Mesenchymal stem cell (in vitro differentiated cells and primary cell): ENCODE data around the gene HIPK2.
A peak's percentile ranks its signal among the peaks of the same experiment; 100 is the strongest.

Experiments used
- DNase-seq: peaks from one replicate; pipeline ENCODE4 v3.0.0-alpha.2; 2013
- H2AFZ ChIP-seq: one replicate; pipeline ENCODE4 v1.6.1; 2013; ENCODE audit warnings: low read depth, mild to moderate bottlenecking, control low read depth, inconsistent platforms, low read length, moderate library complexity
- H2AK5ac ChIP-seq: 2 replicates; pipeline ENCODE4 v1.6.1; 2013; ENCODE audit warnings: low read length, moderate library complexity, mild to moderate bottlenecking, inconsistent platforms; ENCODE audit not compliant: severe bottlenecking
- H2BK120ac ChIP-seq: one replicate; pipeline ENCODE4 v1.6.1; 2013; ENCODE audit warnings: low read depth, mild to moderate bottlenecking, inconsistent platforms, low read length, moderate library complexity
- H2BK12ac ChIP-seq, 2 experiments: one replicate each; pipeline ENCODE4 v1.6.1; 2013; ENCODE audit warnings: inconsistent platforms in 2 of 2, low read length in 2 of 2, mild to moderate bottlenecking in 2 of 2, moderate library complexity in 2 of 2, control low read depth in 1 of 2
- H2BK15ac ChIP-seq: one replicate; pipeline ENCODE4 v1.6.1; 2013; ENCODE audit warnings: mild to moderate bottlenecking, low read depth, inconsistent platforms; ENCODE audit not compliant: poor library complexity, severe bottlenecking
- H2BK5ac ChIP-seq: 2 replicates; pipeline ENCODE4 v1.6.1; 2013; ENCODE audit warnings: low read depth, mild to moderate bottlenecking, low read length, control low read depth, inconsistent platforms; ENCODE audit not compliant: poor library complexity, severe bottlenecking
- H3K14ac ChIP-seq, 2 experiments: one replicate each; pipeline ENCODE4 v1.6.1; 2013; ENCODE audit warnings: inconsistent platforms in 2 of 2, low read length in 2 of 2, control low read depth in 1 of 2, mild to moderate bottlenecking in 1 of 2, moderate library complexity in 1 of 2
- H3K18ac ChIP-seq, 2 experiments: one replicate each; pipeline ENCODE4 v1.6.1; 2013; ENCODE audit warnings: inconsistent platforms in 2 of 2, low read length in 2 of 2, control low read depth in 1 of 2, low read depth in 1 of 2, mild to moderate bottlenecking in 1 of 2
- H3K23ac ChIP-seq, 2 experiments: one replicate each; pipeline ENCODE4 v1.6.1; 2013; ENCODE audit warnings: inconsistent platforms in 2 of 2, low read length in 2 of 2, mild to moderate bottlenecking in 2 of 2, moderate library complexity in 2 of 2, control low read depth in 1 of 2
- H3K27ac ChIP-seq: 2 replicates; pipeline ENCODE4 v1.5.1; 2013; ENCODE audit warnings: mild to moderate bottlenecking, moderate library complexity, low read length, control low read depth, inconsistent platforms; ENCODE audit not compliant: poor library complexity, severe bottlenecking
- H3K27me3 ChIP-seq, 2 experiments: 2 replicates each; pipeline versions ENCODE4 v1.6.1 to v1.7.0; 2013; ENCODE audit warnings: low read length in 2 of 2, mild to moderate bottlenecking in 2 of 2, moderate library complexity in 2 of 2, control low read depth in 1 of 2, inconsistent platforms in 1 of 2; ENCODE audit not compliant: control insufficient read depth in 1 of 2, insufficient read depth in 1 of 2
- H3K36me3 ChIP-seq, 2 experiments: 2 replicates each; pipeline versions ENCODE4 v1.6.1 to v1.7.0; 2013; ENCODE audit warnings: low read length in 2 of 2, control low read depth in 1 of 2, inconsistent platforms in 1 of 2, low read depth in 1 of 2, mild to moderate bottlenecking in 1 of 2; ENCODE audit not compliant: insufficient read depth in 2 of 2, control insufficient read depth in 1 of 2
- H3K4ac ChIP-seq, 2 experiments: one replicate each; pipeline ENCODE4 v1.6.1; 2013; ENCODE audit warnings: inconsistent platforms in 2 of 2, low read length in 2 of 2, mild to moderate bottlenecking in 2 of 2, moderate library complexity in 2 of 2, control low read depth in 1 of 2, low read depth in 1 of 2
- H3K4me1 ChIP-seq: 2 replicates; pipeline ENCODE4 v1.6.1; 2013; ENCODE audit warnings: low read depth, low read length, control low read depth; ENCODE audit not compliant: control insufficient read depth, insufficient read depth
- H3K4me2 ChIP-seq: 2 replicates; pipeline ENCODE4 v1.6.1; 2013; ENCODE audit warnings: low read length, mild to moderate bottlenecking, inconsistent platforms; ENCODE audit not compliant: poor library complexity, severe bottlenecking
- H3K4me3 ChIP-seq, 2 experiments: 2 replicates each; pipeline versions ENCODE4 v1.5.1 to v1.7.0; 2013; ENCODE audit warnings: low read length in 2 of 2, mild to moderate bottlenecking in 2 of 2, control low read depth in 1 of 2, low read depth in 1 of 2; ENCODE audit not compliant: insufficient read depth in 1 of 2
- H3K79me1 ChIP-seq: replicated peaks from 2 replicates; pipeline ENCODE4 v1.6.1; 2013; ENCODE audit warnings: mild to moderate bottlenecking, control low read depth, low read length, inconsistent platforms; ENCODE audit not compliant: poor library complexity, severe bottlenecking
- H3K9ac ChIP-seq: 2 replicates; pipeline ENCODE4 v1.7.0; 2013; ENCODE audit warnings: mild to moderate bottlenecking, low read length, moderate library complexity
- H3K9me3 ChIP-seq: 2 replicates; pipeline ENCODE4 v1.7.0; 2013; ENCODE audit warnings: mild to moderate bottlenecking, low read length; ENCODE audit not compliant: control insufficient read depth
- H4K8ac ChIP-seq: one replicate; pipeline ENCODE4 v1.6.1; 2013; ENCODE audit warnings: inconsistent platforms, mild to moderate bottlenecking, low read length, moderate library complexity
- H4K91ac ChIP-seq: one replicate; pipeline ENCODE4 v1.6.1; 2013; ENCODE audit warnings: mild to moderate bottlenecking, low read length, inconsistent platforms
- WGBS: methylation state at CpG from one replicate; pipeline ENCODE4 v1.1.7; 2013; ENCODE audit warnings: mixed read lengths; 5-methylcytosine and 5-hydroxymethylcytosine counted together

Gene HIPK2

DNA sequence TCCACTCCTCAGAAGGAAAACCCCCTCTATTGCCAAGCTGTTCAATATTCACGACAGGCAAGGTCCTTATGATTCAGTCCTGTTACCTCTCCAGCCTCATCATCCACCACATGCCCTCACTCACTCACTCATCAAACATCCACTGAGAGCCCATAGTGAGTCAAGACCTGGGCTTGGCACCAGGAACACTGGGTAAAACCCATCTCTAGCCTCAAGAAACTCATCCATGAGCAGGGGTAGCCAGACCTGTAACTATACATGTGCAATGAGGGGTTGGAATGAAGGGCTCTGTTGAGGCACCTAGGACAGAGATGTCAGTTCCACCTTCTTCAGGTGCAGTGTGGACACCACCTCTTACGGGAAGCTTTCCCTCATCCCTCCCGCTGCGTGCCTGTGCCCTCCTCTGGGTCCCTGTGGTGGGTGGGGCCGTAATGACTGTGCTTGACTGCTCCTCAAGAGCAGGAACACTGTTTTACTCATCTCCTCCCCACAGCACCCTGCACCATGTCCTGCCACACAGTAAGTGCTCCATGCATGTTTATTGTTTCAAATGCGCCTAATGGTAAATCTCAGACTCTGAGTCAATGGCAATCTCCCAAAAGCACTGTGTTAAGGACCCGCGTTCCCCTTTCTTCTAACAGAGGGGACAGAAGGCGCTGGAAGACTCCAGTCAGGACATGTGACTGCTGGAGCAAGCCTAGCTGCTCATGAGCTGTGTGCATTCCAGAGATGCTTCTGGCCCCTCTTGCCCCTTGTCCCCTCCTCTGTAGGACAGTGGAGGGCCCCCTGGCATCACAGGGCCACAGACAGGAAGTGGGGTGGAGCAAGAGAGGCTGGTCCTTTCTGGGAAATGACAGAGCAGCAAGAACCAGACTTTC, 95.4 kb downstream of the HIPK2 start:
- H3K4me1 ChIP-seq: peaks cover 31% of the 10 kb centered on the region

GRCh38 chr7:139681812-139682135, 96.0 kb downstream of the HIPK2 start:
- H2BK12ac ChIP-seq: peak overlapping the region; percentile 98 to 99
- no peak overlapping the region for H3K4me2 ChIP-seq

More for the DNA sequence above, 95.4 kb downstream of the HIPK2 start:
- peaks cover 9% of the 10 kb centered on the region for H3K79me1 ChIP-seq
- peak; percentile 94 for DNase-seq
- H2BK5ac ChIP-seq: peak overlapping the region; percentile 33
- H4K91ac ChIP-seq: peak overlapping the region; percentile 100
- H3K23ac ChIP-seq: peak overlapping the region; percentile 25 to 65
- peak overlapping the region; percentile 93 for H2BK120ac ChIP-seq
- H3K9me3 ChIP-seq: peaks cover 10% of the 10 kb centered on the region
- 6% methylated on average over 9 of the region's 9 CpGs for WGBS
- H3K14ac ChIP-seq: peak overlapping the region; percentile 37 to 80
- no peak overlapping the region for H3K4me2 ChIP-seq
- peak overlapping the region; percentile 68 for H3K9ac ChIP-seq
- H2BK12ac ChIP-seq: peak overlapping the region; percentile 98 to 99
- H2AK5ac ChIP-seq: peak overlapping the region; percentile 91
- H3K27ac ChIP-seq: peak overlapping the region; percentile 98
- peak overlapping the region; percentile 84 for H2BK15ac ChIP-seq
- no peak overlapping the region for H3K4me3 ChIP-seq
- peaks cover 7 to 9% of the 10 kb centered on the region in 2 experiments for H3K36me3 ChIP-seq
- H4K8ac ChIP-seq: peak overlapping the region; percentile 97
- no peaks in the 10 kb centered on the region for H3K27me3 ChIP-seq
- no peak overlapping the region for H2AFZ ChIP-seq
- peak overlapping the region; percentile 94 to 98 for H3K4ac ChIP-seq
- H3K18ac ChIP-seq: peak overlapping the region; percentile 96 to 99

DNA sequence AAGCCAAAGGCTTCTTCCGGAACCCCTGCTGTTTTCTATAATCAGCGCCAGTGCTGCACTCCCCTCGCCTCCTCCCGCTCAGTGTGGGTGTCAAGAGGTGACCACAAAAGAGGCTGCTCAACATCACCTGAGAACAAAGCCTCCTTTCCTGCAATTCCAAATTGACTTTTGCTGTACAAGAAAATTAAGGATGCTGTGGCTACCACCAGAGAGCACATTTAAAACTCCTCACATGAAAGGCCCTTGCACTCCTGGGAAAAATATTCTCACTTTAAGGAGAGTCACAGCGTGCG, 96.4 kb downstream of the HIPK2 start:
- no peak for DNase-seq
- peak overlapping the region; percentile 96 to 99 for H3K18ac ChIP-seq
- peak overlapping the region; percentile 17 for H2BK15ac ChIP-seq
- H3K4me2 ChIP-seq: no peak overlapping the region
- peak overlapping the region; percentile 93 for H2BK120ac ChIP-seq
- peaks cover 31% of the 10 kb centered on the region for H3K4me1 ChIP-seq
- peaks cover 10% of the 10 kb centered on the region for H3K9me3 ChIP-seq
- no peaks in the 10 kb centered on the region for H3K27me3 ChIP-seq
- peak overlapping the region; percentile 98 for H3K27ac ChIP-seq
- no peak overlapping the region for H3K4me3 ChIP-seq
- 72% methylated on average over 6 of the region's 6 CpGs for WGBS
- H3K9ac ChIP-seq: peak overlapping the region; percentile 68
- peak overlapping the region; percentile 97 for H4K8ac ChIP-seq
- H2BK12ac ChIP-seq: peak overlapping the region; percentile 98 to 99
- peak overlapping the region; percentile 94 to 98 for H3K4ac ChIP-seq
- H2AFZ ChIP-seq: no peak overlapping the region
- H3K36me3 ChIP-seq: peaks cover 7 to 9% of the 10 kb centered on the region in 2 experiments
- H3K14ac ChIP-seq: peak overlapping the region in 1 of 2 experiments; percentile 80
- peak overlapping the region in 1 of 2 experiments; percentile 10 for H3K23ac ChIP-seq
- H4K91ac ChIP-seq: peak overlapping the region; percentile 100
- peak overlapping the region; percentile 34 for H2BK5ac ChIP-seq
- peak overlapping the region; percentile 91 for H2AK5ac ChIP-seq
- H3K79me1 ChIP-seq: peaks cover 7% of the 10 kb centered on the region

More at GRCh38 chr7:139681812-139682135, 96.0 kb downstream of the HIPK2 start:
- Histone ChIP-seq H2BK15ac (peak overlapping the region; percentile 17), H3K27ac (peak overlapping the region; percentile 98), H3K4me3 (no peak overlapping the region), H2AK5ac (peak overlapping the region; percentile 91), H4K91ac (peak overlapping the region; percentile 100), H3K23ac (peak overlapping the region; percentile 10 to 65), H3K4me1 (peaks cover 31% of the 10 kb centered on the region), H3K14ac (peak overlapping the region; percentile 37 to 80), H2BK5ac (peak overlapping the region; percentile 33), H3K4ac (peak overlapping the region; percentile 94 to 98), H2BK120ac (peak overlapping the region; percentile 93), H4K8ac (peak overlapping the region; percentile 97), H3K27me3 (no peaks in the 10 kb centered on the region), H3K18ac (peak overlapping the region; percentile 96 to 99), H3K9me3 (peaks cover 10% of the 10 kb centered on the region), H3K9ac (peak overlapping the region; percentile 68), H3K36me3 (peaks cover 7 to 9% of the 10 kb centered on the region in 2 experiments), H3K79me1 (peaks cover 9% of the 10 kb centered on the region), H2AFZ (no peak overlapping the region)
- DNase-seq: no peak
- 71% methylated on average over 4 of the region's 4 CpGs for WGBS

DNA sequence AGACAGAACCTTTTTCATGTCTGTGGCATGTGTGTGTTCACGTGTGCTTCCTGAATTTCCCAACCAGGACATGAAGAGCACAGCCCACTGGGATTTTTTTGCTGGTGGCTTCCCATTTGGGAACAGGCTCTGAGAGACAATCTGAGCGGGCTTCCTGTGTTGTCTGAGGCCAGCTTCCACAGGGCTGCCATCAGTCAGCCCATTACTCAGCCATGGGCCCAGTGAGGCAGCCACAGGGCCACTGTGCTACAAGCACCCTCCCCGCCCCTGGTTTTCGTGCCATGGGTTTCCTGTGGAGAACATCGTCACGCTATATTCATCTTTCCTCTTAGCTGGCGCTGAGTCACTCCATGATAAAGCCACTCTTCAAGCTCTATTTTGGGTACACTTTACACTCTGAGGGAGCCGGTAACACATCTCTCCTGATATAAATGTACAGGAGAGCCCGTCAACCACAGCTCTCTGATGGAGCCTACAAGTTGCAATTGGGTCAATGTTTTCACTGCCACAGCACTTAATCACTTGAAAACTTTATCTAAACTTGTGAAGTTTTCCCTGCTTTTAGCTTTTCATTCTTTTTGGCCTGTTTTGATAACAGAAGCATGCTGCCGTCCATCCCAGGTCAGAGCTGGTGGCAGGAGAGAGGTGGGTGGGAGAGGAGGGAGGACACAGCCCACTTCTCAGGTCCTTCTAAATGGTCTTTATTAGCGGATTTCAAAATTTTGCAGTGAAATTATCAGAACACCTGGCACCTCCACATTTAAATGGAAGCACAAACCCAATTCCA, 96.9 kb downstream of the HIPK2 start:
- Histone ChIP-seq H3K36me3 (peaks cover 2 to 9% of the 10 kb centered on the region in 2 experiments), H4K8ac (peak overlapping the region; percentile 89), H4K91ac (peak overlapping the region; percentile 100), H3K27me3 (no peaks in the 10 kb centered on the region), H3K9ac (peak overlapping the region; percentile 74), H3K18ac (peak overlapping the region; percentile 96 to 99), H3K14ac (no peak overlapping the region), H3K27ac (peak overlapping the region; percentile 98), H3K4ac (peak overlapping the region; percentile 94 to 98), H3K79me1 (peaks cover 9% of the 10 kb centered on the region), H2AK5ac (peak overlapping the region; percentile 99), H2BK15ac (peak overlapping the region; percentile 29), H3K23ac (no peak overlapping the region), H3K9me3 (peaks cover 7% of the 10 kb centered on the region), H3K4me3 (no peak overlapping the region), H3K4me2 (no peak overlapping the region), H2BK12ac (peak overlapping the region; percentile 98 to 99), H2AFZ (no peak overlapping the region), H2BK5ac (peak overlapping the region; percentile 34), H3K4me1 (peaks cover 33% of the 10 kb centered on the region), H2BK120ac (peak overlapping the region; percentile 74)
- peak; percentile 100 for DNase-seq
- WGBS: 5% methylated on average over 11 of the region's 11 CpGs
